ENCODE measurements around the gene PRKCD.

Gene PRKCD

DNA sequence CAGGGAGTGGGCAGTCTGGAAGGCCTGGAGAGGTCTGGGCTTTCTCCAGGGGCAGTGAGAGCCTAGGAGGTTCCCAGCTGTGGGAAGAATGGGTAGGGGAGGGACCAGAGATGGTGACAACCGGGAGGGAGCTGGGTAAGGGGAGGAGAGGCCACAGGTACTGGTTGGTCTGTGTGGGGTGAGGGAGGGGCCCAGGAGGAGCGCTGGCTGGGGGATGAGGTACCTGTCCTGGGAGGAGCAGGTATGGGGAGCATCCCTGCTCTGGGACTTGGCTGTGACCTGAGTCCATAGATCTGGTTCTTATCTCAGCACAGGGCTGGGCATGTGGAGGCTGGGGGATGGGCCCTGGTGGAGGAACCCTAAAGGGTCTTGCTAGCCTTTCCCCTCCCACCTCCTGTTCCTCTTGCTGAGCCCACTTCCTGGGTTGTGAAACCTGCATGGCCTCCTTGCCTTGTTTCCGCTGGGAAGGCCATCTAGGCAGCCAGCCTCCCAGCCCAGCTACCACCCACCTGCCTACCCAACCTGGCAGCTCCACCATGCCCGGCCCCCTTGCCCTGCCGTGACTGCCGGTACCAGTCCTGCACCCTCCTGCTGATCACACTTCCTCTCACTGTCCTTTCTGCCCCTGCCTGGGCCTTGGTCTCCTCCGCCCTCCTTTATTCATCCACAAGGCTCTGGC lies 11.0 kb downstream of the PRKCD start:
- DNase-seq = no peak

DNA sequence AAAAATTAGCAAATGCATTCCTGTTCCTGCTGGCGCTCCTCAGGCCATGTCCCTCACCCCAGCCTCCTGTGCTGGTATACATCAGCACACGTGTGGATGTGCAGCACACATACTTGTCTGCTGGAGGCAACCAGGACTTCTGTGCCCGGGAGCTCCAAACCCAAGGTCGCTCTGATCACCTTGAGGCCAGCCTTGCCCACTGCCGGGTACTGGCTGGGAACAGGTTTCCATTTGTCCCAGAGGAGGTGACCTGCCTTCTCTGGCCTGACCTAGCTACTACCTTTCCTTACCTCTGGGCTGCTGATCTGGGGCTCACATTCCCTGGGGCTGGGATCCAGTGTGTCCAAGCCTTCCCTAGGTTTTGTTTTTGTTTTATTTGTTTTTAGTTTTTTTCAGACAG lies 12.1 kb downstream of the PRKCD start:
- DNase-seq = no peak

DNA sequence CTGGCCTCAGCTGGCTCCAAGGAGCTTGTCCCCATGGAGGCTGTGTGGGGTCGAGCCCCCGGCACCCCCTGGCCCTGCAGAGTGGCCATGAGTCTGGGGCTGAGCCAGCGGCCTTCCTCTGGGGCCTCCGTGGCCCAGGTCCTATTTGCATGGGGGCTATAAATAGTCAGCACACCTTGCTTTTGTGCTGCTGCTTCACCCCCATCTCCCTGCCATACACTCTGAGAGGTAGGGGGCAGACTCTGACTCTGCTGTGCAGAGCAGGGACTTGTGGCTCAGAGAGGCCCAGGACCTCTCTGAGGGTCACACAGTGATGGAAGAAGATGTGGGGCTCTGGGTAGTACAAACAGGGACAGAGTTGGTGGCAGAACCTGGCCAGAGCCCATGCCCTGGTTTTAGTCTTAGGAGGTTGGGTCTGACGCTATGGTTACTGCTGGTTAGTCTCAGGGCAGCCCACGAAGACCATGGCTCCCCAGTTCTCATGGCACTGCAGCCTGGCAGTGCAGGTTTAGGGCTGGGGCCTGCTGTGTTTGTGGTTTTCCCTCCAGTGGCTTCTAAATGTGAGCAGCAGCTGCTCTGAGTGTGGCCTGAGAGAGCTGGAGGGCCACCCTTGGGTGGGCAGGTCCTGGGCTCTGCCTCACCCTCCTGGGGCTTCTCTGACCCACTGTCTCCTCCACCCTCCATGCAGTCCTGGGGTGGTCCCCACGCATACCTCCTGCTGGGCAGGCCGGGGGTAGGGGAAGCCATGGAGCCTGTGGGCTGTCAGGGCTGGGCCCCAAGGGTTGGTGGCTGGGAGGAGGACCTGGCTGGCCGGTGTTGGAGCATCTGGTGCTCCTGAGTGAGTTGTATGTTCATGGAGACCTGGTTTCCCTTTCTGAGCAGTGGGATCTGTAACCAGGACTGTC lies 13.6 kb downstream of the PRKCD start:
- DNase-seq = no peak

DNA sequence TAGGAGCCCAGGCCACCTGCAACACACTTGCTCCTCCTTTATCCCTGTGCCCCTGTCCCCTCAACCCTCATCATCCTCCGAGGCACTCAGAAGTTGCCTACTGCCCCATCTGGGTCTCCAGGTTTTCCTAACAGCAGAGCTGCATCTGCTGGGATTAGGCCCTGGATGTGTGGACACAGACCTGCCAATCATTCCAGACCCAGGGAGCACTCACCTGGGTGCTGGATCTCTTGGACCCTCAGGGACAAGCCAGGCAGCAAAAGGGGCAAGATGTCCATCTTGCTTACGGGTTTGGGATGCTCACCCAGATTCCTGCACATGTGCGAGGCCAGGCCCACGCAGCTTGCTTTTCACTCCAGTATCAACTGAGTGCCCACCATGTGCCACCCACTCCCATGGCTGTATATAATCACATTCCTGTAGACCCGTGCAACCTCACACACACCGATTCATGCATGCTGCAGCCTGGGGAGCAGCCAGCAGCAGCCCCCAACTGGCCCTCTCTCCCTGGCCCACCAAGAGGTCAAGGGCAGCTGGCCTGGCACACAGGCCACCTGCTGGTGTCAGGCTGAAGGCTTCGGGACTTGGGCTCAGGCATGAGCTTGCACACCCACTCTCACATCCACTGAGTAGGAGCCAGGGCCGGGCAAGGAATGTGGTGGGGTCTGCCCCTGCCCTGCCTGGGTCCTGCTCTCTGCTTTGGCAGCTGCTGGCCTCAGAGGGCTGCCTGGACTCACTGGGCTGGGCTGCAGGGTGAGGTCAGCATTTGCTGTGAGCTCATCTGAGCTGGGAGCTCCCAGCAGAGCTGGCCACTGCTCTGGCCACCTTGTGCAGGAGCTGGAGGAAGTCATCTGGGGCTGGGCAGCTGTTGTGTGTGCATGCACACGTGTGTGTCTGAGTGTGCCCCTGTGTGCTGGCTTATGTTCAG lies 14.9 kb downstream of the PRKCD start:
- DNase-seq = no peak

- no peak for DNase-seq
Measured at GRCh38 chr3:53178246-53178645, 17.2 kb downstream of the PRKCD start.

DNA sequence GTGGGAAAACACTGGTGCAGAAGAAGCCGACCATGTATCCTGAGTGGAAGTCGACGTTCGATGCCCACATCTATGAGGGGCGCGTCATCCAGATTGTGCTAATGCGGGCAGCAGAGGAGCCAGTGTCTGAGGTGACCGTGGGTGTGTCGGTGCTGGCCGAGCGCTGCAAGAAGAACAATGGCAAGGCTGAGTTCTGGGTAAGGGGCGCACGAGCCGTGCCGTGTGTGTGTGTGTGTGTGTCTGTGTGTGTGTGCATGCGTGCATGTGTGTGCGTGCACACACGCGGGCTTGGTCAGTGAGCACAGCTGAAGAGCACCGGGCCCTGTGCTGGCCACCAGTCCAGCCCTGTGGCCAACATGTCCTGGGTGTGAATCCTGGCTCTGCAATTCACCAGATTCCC lies 18.6 kb downstream of the PRKCD start:
- DNase-seq = no peak

- no peak for DNase-seq
Measured at GRCh38 chr3:53180305-53181023, 19.5 kb downstream of the PRKCD start.

- DNase-seq = no peak
Measured at GRCh38 chr3:53181024-53181371, 20.0 kb downstream of the PRKCD start.

GRCh38 chr3:53181528-53181927 lies 20.5 kb downstream of the PRKCD start:
- no peak for DNase-seq

GRCh38 chr3:53182764-53183355 lies 21.9 kb downstream of the PRKCD start:
- no peak for DNase-seq

DNA sequence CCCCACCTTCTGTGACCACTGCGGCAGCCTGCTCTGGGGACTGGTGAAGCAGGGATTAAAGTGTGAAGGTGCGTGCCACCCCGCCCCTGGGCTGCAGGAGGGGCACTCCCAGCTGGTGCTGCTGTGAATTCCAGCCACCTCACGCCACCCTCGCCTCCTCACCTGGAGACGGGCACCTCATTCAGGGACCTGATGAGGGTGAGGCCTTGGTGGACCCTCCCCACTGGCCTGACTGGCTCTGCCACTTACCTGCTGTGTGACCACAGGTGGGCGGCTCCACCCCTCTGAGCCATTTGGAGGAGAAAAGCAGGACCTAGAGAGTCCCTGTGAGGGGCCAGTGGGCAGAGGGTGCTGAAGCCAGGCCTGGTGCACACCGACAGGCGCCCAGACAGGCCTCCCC lies 22.5 kb downstream of the PRKCD start:
- DNase-seq = no peak

DNA sequence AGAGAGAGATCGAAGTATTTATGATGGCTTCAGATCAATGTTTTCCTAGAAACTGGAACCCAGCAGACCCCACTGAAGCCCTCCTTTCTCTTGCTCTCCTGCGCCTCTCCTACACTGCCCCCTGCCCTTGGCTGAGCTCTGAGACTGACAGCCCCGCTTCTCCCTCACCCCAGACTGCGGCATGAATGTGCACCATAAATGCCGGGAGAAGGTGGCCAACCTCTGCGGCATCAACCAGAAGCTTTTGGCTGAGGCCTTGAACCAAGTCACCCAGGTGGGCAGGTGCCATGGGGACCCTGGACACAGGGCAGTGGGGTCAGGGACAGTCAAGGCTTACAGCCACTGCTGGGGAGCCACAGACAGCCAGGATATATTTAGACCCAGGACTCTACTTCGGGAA lies 23.7 kb downstream of the PRKCD start:
- DNase-seq = no peak

- no peak for DNase-seq
Measured at GRCh38 chr3:53185761-53186465, 24.9 kb downstream of the PRKCD start.

DNA sequence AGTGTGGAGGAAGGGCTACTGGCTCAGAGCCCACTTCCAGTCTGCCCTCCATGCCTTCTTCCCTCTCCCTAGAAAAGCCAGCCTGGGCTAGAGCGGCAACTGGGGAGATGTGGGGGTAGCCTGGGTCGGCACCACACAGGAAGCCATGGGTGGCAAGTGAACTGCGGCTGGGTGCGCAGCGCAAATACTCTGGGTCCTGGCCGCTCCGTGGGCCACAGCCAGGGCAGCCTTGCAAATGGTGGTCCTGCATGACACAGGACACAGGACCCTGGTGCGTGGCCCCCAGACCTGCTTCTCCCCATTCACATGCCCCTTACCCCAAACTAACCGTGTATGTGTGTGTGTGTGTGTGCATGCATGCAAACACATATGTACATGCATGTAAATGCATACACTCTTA lies 25.7 kb downstream of the PRKCD start:
- DNase-seq = no peak

DNA sequence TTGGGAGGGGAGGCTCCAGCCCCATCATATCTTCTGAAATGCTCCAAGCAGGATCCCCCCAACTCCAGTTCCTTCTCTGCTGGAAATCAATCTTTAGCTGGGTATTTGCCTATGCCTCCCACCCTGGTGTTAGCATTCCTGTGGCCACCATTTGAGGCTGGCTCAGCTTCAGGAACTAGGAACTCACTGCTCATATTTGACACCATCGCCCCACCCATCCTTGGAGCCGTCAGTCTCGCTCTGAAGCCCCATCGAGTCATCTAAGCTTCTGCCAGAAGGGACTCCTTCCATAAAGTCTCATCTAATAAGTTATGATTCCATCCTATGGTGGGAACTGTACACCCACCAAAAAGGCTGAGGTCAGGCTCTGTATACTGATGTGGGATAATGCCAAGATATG lies 26.4 kb downstream of the PRKCD start:
- no peak for DNase-seq

DNA sequence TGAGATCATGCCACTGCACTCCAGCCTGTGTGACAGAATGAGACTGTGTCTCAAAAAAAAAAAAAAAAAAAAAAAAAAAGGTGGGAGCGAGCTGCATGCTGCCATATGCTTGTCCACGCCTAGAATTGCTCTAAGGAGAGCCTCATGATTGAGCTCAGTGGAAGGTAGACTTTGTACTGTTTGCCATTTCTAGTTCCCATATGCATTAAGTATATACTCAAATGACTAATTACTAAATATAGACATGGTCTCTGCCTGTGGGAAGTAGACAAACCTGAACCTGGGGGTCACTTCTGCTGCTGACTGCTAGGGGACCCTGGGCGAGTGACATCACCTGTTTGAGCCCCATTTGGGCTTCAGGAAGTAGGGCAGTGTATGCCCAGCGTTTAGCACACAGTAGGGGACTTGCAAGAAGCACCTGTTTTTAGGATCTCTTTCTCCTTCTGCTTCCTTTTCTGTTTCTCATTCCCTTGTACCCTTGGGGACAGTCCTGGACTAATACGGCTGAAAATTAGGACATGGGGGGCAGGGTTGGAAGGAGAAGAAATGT lies 27.2 kb downstream of the PRKCD start:
- no peak for DNase-seq

DNA sequence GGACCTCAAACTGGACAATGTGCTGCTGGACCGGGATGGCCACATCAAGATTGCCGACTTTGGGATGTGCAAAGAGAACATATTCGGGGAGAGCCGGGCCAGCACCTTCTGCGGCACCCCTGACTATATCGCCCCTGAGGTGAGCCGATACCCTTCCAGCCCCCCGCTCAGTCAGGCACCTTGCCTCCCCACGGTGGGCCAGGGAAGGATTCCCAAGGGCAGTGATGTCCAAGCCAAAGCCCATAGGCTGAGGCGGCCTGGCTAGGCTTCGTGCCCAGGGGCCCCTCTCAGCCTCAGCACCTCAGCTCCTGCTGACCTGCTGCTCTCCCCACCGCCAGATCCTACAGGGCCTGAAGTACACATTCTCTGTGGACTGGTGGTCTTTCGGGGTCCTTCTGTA lies 27.7 kb downstream of the PRKCD start:
- no peak for DNase-seq

GRCh38 chr3:53189276-53189675 lies 28.3 kb downstream of the PRKCD start:
- DNase-seq = no peak

- no peak for DNase-seq
Measured at GRCh38 chr3:53190659-53191058, 29.6 kb downstream of the PRKCD start.

DNA sequence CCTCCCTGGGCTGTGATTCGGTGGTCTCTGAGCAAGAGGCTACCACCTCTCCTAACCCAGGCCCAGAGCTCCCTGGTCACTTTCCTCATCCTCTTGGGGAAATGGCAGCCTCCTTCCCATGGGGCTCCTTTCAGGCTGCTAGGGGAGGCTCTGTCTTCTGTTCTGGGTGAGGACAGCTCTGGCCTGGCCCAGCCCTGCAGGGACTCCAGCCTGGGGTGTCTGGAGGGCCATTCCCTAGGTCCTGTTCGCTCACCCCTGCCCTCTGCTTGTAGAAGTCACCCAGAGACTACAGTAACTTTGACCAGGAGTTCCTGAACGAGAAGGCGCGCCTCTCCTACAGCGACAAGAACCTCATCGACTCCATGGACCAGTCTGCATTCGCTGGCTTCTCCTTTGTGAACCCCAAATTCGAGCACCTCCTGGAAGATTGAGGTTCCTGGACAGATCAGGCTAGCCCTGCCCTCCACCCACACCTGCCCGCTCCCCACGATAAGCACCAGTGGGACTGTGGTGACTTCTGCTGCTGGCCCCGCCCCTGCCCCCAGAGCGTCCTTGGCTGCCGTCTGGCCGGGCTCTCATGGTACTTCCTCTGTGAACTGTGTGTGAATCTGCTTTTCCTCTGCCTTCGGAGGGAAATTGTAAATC lies 30.9 kb downstream of the PRKCD start:
- no peak for DNase-seq

GRCh38 chr3:53192608-53193007 lies 31.6 kb downstream of the PRKCD start:
- DNase-seq = no peak

Measured in GOT3 (cell line).